Measurements from ENCODE around the gene TNS1. TPM values are rescaled to one million over a fixed set of nuclear protein-coding genes. Genes with fewer than 3 reads are reported as not detected.

Gene TNS1
- total RNA-seq, 1 donor from 2014 or later: 0.13 TPM

DNA sequence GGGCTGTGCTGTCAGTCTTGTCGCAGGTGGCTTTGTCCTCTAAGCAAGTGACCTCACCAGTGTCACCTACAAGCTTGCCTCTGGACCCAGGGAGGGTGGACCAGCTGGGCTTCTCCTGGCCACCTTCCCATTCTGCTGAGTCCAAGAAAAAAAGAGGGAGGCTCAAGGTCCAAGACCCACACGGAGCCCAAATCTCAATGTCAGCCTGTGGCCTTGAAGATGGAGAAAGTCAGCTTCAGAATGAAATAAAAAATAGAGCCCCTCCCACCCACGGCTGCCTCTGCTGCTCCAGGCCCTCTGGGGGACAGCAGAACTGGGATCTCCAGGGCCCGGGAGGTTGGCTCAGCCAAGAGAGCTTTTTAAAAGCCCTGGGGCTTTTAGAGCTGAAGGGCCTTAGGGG lies 145.9 kb downstream of the TNS1 start:
- no peaks in the 10 kb centered on the region for H3K9me3 Mint-ChIP-seq
- ChIA-PET POLR2A (no interaction called here), CTCF (no interaction called here)
- H3K4me3 Mint-ChIP-seq: no peak overlapping the region
- ATAC-seq (ENCODE audit: low read depth) (no peak), DNase-seq (no peak)
- no peaks in the 10 kb centered on the region for H3K36me3 Mint-ChIP-seq (ENCODE audit: low read depth)
- no peak overlapping the region for H3K27ac Mint-ChIP-seq
- no peaks in the 10 kb centered on the region for H3K4me1 Mint-ChIP-seq
- intact Hi-C loops (cut with micrococcal nuclease): no loop called here
- peaks cover 2% of the 10 kb centered on the region for H3K27me3 Mint-ChIP-seq
- TF ChIP-seq CTCF (IDR thresholded peaks at IDR 0.05): no peak

DNA sequence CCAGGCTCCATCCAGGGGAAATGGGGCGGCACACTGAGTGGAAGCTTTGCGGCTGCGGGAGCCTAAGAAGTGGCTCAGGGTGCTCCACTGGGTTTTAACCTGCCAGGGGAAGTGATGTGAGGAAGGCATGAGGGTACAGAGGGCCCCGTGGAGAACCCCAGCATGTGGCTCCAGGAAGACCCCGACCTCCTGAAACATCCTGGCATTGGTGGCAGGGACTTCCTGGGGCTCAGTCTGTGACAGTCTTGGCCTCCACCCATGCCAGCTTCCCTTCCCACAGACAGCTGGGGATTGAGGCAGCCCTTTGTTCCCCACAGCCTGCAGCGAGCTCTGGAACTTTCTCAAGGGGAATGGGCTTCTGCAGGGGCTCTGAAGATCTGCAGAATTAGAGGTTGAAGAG lies 146.6 kb downstream of the TNS1 start:
- H3K27me3 Mint-ChIP-seq: peaks cover 2% of the 10 kb centered on the region
- no peaks in the 10 kb centered on the region for H3K4me1 Mint-ChIP-seq
- POLR2A ChIA-PET: no interaction called here
- DNase-seq (no peak), ATAC-seq (ENCODE audit: low read depth) (no peak)
- no peaks in the 10 kb centered on the region for H3K36me3 Mint-ChIP-seq (ENCODE audit: low read depth)
- H3K27ac Mint-ChIP-seq: no peak overlapping the region
- intact Hi-C loops (cut with micrococcal nuclease): no loop called here
- TF ChIP-seq CTCF (IDR thresholded peaks at IDR 0.05): no peak
- no peak overlapping the region for H3K4me3 Mint-ChIP-seq
- CTCF ChIA-PET: no interaction called here
- no peaks in the 10 kb centered on the region for H3K9me3 Mint-ChIP-seq

GRCh38 chr2:217854684-217855420 lies 147.9 kb downstream of the TNS1 start:
- no peaks in the 10 kb centered on the region for H3K4me1 Mint-ChIP-seq
- H3K4me3 Mint-ChIP-seq: no peak overlapping the region
- DNase-seq (no peak), ATAC-seq (ENCODE audit: low read depth) (no peak)
- no peak for TF ChIP-seq CTCF (IDR thresholded peaks at IDR 0.05)
- intact Hi-C loops (cut with micrococcal nuclease): no loop called here
- POLR2A ChIA-PET: no interaction called here
- no peak overlapping the region for H3K27ac Mint-ChIP-seq
- CTCF ChIA-PET: no interaction called here
- H3K27me3 Mint-ChIP-seq: peaks cover 2% of the 10 kb centered on the region
- H3K36me3 Mint-ChIP-seq (ENCODE audit: low read depth): no peaks in the 10 kb centered on the region
- no peaks in the 10 kb centered on the region for H3K9me3 Mint-ChIP-seq

GRCh38 chr2:217853961-217854360 lies 148.8 kb downstream of the TNS1 start:
- no peak for DNase-seq
- H3K27me3 Mint-ChIP-seq: peaks cover 2% of the 10 kb centered on the region
- H3K9me3 Mint-ChIP-seq: no peaks in the 10 kb centered on the region
- ChIA-PET POLR2A (no interaction called here), CTCF (no interaction called here)
- H3K4me1 Mint-ChIP-seq: no peaks in the 10 kb centered on the region
- ATAC-seq (ENCODE audit: low read depth): no peak
- H3K4me3 Mint-ChIP-seq: no peak overlapping the region
- no peak for TF ChIP-seq CTCF (IDR thresholded peaks at IDR 0.05)
- no peaks in the 10 kb centered on the region for H3K36me3 Mint-ChIP-seq (ENCODE audit: low read depth)
- intact Hi-C loops (cut with micrococcal nuclease): no loop called here
- no peak overlapping the region for H3K27ac Mint-ChIP-seq

DNA sequence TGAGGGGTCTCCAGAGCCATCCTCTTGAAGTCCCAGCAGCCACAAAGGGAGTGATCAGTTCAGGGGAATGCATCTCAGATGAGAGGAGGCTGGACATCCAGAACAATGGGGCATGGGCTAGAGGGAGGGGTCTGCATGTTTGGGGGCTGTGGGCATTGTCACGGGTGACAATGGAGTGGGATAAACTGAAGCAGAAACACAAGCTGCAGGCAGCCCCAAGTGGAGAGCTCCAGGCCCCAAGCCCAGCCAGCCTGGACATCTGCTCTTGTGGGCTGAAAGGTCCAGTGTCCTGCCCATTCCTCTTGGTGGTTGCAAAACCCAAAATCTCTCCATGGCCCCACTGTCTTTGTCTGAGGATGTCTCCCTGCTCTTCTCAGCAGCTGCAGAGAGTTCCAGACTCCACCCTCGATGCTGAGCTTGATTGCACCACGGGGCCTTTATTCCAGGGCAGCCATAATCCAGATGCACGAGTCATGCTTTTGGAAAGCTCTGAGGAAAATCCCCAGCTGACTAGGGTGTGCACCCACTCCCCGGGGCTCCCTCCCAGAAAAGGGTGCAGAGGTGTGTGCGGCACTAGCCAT lies 149.4 kb downstream of the TNS1 start:
- TF ChIP-seq CTCF (IDR thresholded peaks at IDR 0.05): no peak
- H3K36me3 Mint-ChIP-seq (ENCODE audit: low read depth): no peaks in the 10 kb centered on the region
- H3K4me1 Mint-ChIP-seq: no peaks in the 10 kb centered on the region
- no peak overlapping the region for H3K27ac Mint-ChIP-seq
- H3K9me3 Mint-ChIP-seq: no peaks in the 10 kb centered on the region
- H3K4me3 Mint-ChIP-seq: no peak overlapping the region
- intact Hi-C loops (cut with micrococcal nuclease): no loop called here
- no peak for ATAC-seq (ENCODE audit: low read depth)
- no peak for DNase-seq
- peaks cover 2% of the 10 kb centered on the region for H3K27me3 Mint-ChIP-seq
- CTCF ChIA-PET: no interaction called here
- POLR2A ChIA-PET: no interaction called here

Measured in activated B cell treated with CpG ODN at 0.5 μM for 24 hours (primary cell).